ENCODE results near the gene TRIM46. TPM values are rescaled to one million over a fixed set of nuclear protein-coding genes. Genes with fewer than 3 reads are reported as not detected.
A peak's percentile ranks its signal among the peaks of the same experiment; 100 is the strongest.

TRIM46 gene
- polyA plus RNA-seq, 3 donors = 0.13 TPM; not detected in 2

GRCh38 chr1:155202731-155203515 is 29.3 kb downstream of the TRIM46 start:
- H3K27ac Mint-ChIP-seq = no peak overlapping the region
- peaks cover 0 to 2% of the 10 kb centered on the region in 2 donors for H3K36me3 Mint-ChIP-seq
- no peak for DNase-seq

GRCh38 chr1:155205035-155205434 is 31.4 kb downstream of the TRIM46 start:
- intact Hi-C loops (cut with micrococcal nuclease) = loop anchor here (5.0 kb wide), 2 partner anchors 37 to 102 kb away; partner anchors contain the start of gene FDPS (in 1 of the 2)
- H3K4me1 Mint-ChIP-seq = peaks cover 27% of the 10 kb centered on the region
- no peak for TF ChIP-seq CTCF (IDR thresholded peaks at IDR 0.05)
- H3K9me3 ChIP-seq (replicated peaks in 1 of 2; ENCODE audit: control insufficient read depth in 1 of 2, insufficient read depth in 1 of 2, low read length in 2 of 2) = no peaks in the 10 kb centered on the region
- H3K36me3 Mint-ChIP-seq = no peaks in the 10 kb centered on the region
- H3K4me3 ChIP-seq (replicated peaks in 1 of 3; ENCODE audit: low read depth in 2 of 3, low read length in 3 of 3) = no peak overlapping the region
- H3K36me3 ChIP-seq (replicated peaks in 1 of 2; ENCODE audit: control insufficient read depth in 1 of 2, insufficient read depth in 2 of 2, low read length in 2 of 2) = no peaks in the 10 kb centered on the region
- peaks cover 31 to 33% of the 10 kb centered on the region in 2 donors for H3K4me1 ChIP-seq (ENCODE audit: control insufficient read depth in 1 of 2, insufficient read depth in 2 of 2, low read length in 2 of 2)
- H3K4me3 Mint-ChIP-seq = no peak overlapping the region
- no peak for DNase-seq
- peak overlapping the region in 1 of 7 donors; percentile 6 for H3K27ac Mint-ChIP-seq
- no peak overlapping the region for H3K27ac ChIP-seq (ENCODE audit: low read depth in 1 of 2, low read length in 2 of 2)
- peaks cover 8% of the 10 kb centered on the region for H3K79me2 ChIP-seq (ENCODE audit: insufficient read depth, low read length)
- H3K9me3 Mint-ChIP-seq = peaks cover 0 to 1% (median 0%) of the 10 kb centered on the region in 7 donors
- 97% methylated on average over 13 of the region's 14 CpGs for WGBS (ENCODE audit: insufficient coverage)
- H2AFZ ChIP-seq (ENCODE audit: insufficient read depth, low read depth, low read length, poor library complexity, severe bottlenecking) = no peak overlapping the region
- H3K27me3 Mint-ChIP-seq (ENCODE audit: low read depth in 3 of 3) = no peaks in the 10 kb centered on the region
- no peak overlapping the region for H3K4me2 ChIP-seq (replicated peaks; ENCODE audit: extremely low read depth, low read length, poor library complexity, severe bottlenecking)
- no peak overlapping the region for H3K9ac ChIP-seq (ENCODE audit: insufficient read depth, low read length, poor library complexity, severe bottlenecking)
- H3K27me3 ChIP-seq (ENCODE audit: control insufficient read depth in 2 of 2, insufficient read depth in 2 of 2, low read length in 2 of 2) = no peaks in the 10 kb centered on the region
- no peaks in the 10 kb centered on the region for H4K20me1 ChIP-seq (ENCODE audit: insufficient read depth, low read length)

More at GRCh38 chr1:155202731-155203515, 29.3 kb downstream of the TRIM46 start:
- H3K4me3 ChIP-seq (replicated peaks in 1 of 3; ENCODE audit: low read depth in 2 of 3, low read length in 3 of 3) = no peak overlapping the region
- H3K4me3 Mint-ChIP-seq = no peak overlapping the region
- no peak overlapping the region for H2AFZ ChIP-seq (ENCODE audit: insufficient read depth, low read depth, low read length, poor library complexity, severe bottlenecking)
- peaks cover 12 to 15% of the 10 kb centered on the region in 2 donors for H3K4me1 ChIP-seq (ENCODE audit: control insufficient read depth in 1 of 2, insufficient read depth in 2 of 2, low read length in 2 of 2)
- H3K4me2 ChIP-seq (replicated peaks; ENCODE audit: extremely low read depth, low read length, poor library complexity, severe bottlenecking) = no peak overlapping the region
- WGBS (ENCODE audit: insufficient coverage) = 98% methylated on average over 12 of the region's 19 CpGs
- intact Hi-C loops (cut with micrococcal nuclease) = no loop called here
- H3K9me3 Mint-ChIP-seq = no peaks in the 10 kb centered on the region
- H3K27me3 ChIP-seq (ENCODE audit: control insufficient read depth in 2 of 2, insufficient read depth in 2 of 2, low read length in 2 of 2) = no peaks in the 10 kb centered on the region
- no peaks in the 10 kb centered on the region for H4K20me1 ChIP-seq (ENCODE audit: insufficient read depth, low read length)
- no peaks in the 10 kb centered on the region for H3K79me2 ChIP-seq (ENCODE audit: insufficient read depth, low read length)
- no peaks in the 10 kb centered on the region for H3K27me3 Mint-ChIP-seq (ENCODE audit: low read depth in 3 of 3)
- TF ChIP-seq CTCF (IDR thresholded peaks at IDR 0.05) = no peak
- H3K4me1 Mint-ChIP-seq = peaks cover 12% of the 10 kb centered on the region
- H3K9ac ChIP-seq (ENCODE audit: insufficient read depth, low read length, poor library complexity, severe bottlenecking) = no peak overlapping the region
- H3K9me3 ChIP-seq (replicated peaks in 1 of 2; ENCODE audit: control insufficient read depth in 1 of 2, insufficient read depth in 1 of 2, low read length in 2 of 2) = no peaks in the 10 kb centered on the region
- no peaks in the 10 kb centered on the region for H3K36me3 ChIP-seq (replicated peaks in 1 of 2; ENCODE audit: control insufficient read depth in 1 of 2, insufficient read depth in 2 of 2, low read length in 2 of 2)
- no peak overlapping the region for H3K27ac ChIP-seq (ENCODE audit: low read depth in 1 of 2, low read length in 2 of 2)

Measured in CD14-positive monocyte (primary cell).